ENCODE data around the gene CLIC3. TPM values are rescaled to one million over a fixed set of nuclear protein-coding genes. Genes with fewer than 3 reads are reported as not detected.

Gene CLIC3
- total RNA-seq, 2 experiments from 2014 or later, result 2.1 to 2.8 TPM

DNA sequence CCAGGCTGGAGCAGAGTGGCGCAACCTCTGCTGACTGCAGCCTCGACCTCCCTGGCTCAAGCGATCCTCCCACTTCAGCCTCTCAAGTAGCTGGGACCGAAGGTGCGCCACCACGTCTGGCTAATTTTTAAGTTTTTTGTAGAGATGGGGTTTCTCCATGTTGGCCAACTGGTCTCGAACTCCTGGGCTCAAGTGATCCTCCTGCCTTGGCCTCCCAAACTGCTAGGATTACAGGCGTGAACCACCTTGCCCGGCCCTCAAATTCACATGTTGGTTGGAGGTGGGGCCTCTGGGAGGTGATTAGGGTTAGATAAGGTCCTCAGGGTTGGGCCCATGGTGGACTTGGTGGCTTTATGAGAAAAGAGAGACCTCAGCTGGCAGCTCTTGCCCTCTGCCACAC, 34.2 kb downstream of the CLIC3 start:
- TF ChIP-seq, protein P1, sequence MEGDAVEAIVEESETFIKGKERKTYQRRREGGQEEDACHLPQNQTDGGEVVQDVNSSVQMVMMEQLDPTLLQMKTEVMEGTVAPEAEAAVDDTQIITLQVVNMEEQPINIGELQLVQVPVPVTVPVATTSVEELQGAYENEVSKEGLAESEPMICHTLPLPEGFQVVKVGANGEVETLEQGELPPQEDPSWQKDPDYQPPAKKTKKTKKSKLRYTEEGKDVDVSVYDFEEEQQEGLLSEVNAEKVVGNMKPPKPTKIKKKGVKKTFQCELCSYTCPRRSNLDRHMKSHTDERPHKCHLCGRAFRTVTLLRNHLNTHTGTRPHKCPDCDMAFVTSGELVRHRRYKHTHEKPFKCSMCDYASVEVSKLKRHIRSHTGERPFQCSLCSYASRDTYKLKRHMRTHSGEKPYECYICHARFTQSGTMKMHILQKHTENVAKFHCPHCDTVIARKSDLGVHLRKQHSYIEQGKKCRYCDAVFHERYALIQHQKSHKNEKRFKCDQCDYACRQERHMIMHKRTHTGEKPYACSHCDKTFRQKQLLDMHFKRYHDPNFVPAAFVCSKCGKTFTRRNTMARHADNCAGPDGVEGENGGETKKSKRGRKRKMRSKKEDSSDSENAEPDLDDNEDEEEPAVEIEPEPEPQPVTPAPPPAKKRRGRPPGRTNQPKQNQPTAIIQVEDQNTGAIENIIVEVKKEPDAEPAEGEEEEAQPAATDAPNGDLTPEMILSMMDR (IDR thresholded peaks at IDR 0.05), result no peak
- H3K9me3 ChIP-seq (ENCODE audit: control insufficient read depth in 1 of 2, insufficient read depth in 1 of 2, low read length in 2 of 2), result peaks cover 0 to 3% of the 10 kb centered on the region in 2 experiments
- peaks cover 89% of the 10 kb centered on the region for H3K4me1 ChIP-seq (ENCODE audit: insufficient read depth, low read length)
- ChIA-PET CTCF (interaction anchor here (0.8 kb wide), 1 partner anchor 120 kb away, joined by 3 read pairs; the partner anchor contains the start of gene AJM1), POLR2A (no interaction called here)
- no peak overlapping the region for H3K27ac Mint-ChIP-seq
- H3K9me3 Mint-ChIP-seq, result no peaks in the 10 kb centered on the region
- no peak for DNase-seq
- no peak for ATAC-seq (ENCODE audit: poor library complexity)
- H3K4me1 Mint-ChIP-seq (ENCODE audit: low read depth), result peaks cover 29% of the 10 kb centered on the region
- H3K27ac ChIP-seq (ENCODE audit: low read depth in 1 of 2, low read length in 2 of 2), result no peak overlapping the region
- intact Hi-C loops (cut with DNase I, micrococcal nuclease), result no loop called here
- no peak overlapping the region for H3K4me3 Mint-ChIP-seq
- no peaks in the 10 kb centered on the region for H3K36me3 ChIP-seq (ENCODE audit: insufficient read depth, low read length)
- no peaks in the 10 kb centered on the region for H3K36me3 Mint-ChIP-seq (ENCODE audit: low read depth)
- H3K27me3 Mint-ChIP-seq, result no peaks in the 10 kb centered on the region
- H3K4me3 ChIP-seq (ENCODE audit: low read length), result no peak overlapping the region
- no peaks in the 10 kb centered on the region for H3K27me3 ChIP-seq (ENCODE audit: control insufficient read depth in 1 of 2, insufficient read depth in 2 of 2, low read length in 2 of 2)

DNA sequence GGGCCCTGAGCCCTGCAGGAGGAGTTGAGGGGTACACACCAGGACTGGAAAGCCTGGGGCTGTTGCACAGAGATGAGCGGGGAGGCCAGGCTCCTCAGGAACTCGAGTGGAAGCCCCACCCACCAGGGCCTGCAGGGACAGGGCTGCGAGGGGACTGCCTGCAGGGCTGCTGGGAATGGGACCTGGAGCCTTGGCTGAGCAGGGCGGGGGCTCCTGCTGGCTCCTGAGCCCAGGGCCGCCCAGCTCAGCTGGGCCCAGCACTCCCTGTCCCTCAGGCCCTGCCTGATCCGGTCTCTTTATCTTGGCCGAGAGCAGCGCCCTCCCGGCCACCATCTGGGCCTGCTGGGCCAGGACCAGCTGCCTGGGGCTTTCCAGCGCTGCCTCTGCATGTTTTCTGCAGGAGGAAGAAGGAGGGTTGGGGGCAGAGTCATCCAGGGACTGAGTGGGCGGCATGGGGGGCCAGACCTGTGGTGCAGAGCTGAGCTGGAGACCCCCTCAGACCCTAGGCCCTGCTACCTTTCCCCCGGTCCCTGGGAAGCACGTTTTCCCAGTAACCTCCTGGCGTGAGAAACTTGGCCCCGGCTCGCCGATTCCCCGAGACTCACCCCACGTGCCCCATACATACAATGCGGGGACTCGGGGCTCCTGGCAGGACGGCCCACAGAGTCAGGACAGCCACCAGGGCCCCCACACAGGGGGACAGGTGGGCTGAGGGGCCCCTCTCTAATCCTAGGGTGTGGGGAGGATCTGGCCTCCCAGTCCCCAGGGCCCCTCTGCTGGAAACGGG, 34.9 kb downstream of the CLIC3 start:
- ATAC-seq (ENCODE audit: poor library complexity) (no peak), DNase-seq (no peak)
- no peaks in the 10 kb centered on the region for H3K9me3 Mint-ChIP-seq
- no peak overlapping the region for H3K27ac ChIP-seq (ENCODE audit: low read depth in 1 of 2, low read length in 2 of 2)
- peaks cover 89% of the 10 kb centered on the region for H3K4me1 ChIP-seq (ENCODE audit: insufficient read depth, low read length)
- peaks cover 28% of the 10 kb centered on the region for H3K4me1 Mint-ChIP-seq (ENCODE audit: low read depth)
- no peak overlapping the region for H3K4me3 Mint-ChIP-seq
- H3K36me3 Mint-ChIP-seq (ENCODE audit: low read depth), result no peaks in the 10 kb centered on the region
- no peaks in the 10 kb centered on the region for H3K27me3 ChIP-seq (ENCODE audit: control insufficient read depth in 1 of 2, insufficient read depth in 2 of 2, low read length in 2 of 2)
- CTCF ChIA-PET, result interaction anchor here (0.8 kb wide), 1 partner anchor 119 kb away, joined by 3 read pairs; the partner anchor contains the start of gene AJM1
- H3K27me3 Mint-ChIP-seq, result no peaks in the 10 kb centered on the region
- intact Hi-C loops (cut with DNase I, micrococcal nuclease), result no loop called here
- POLR2A ChIA-PET, result interaction anchor here (2.2 kb wide), 1 partner anchor 14 kb away, joined by 12 read pairs; no protein-coding TSS in a partner anchor
- no peak overlapping the region for H3K4me3 ChIP-seq (ENCODE audit: low read length)
- no peak overlapping the region for H3K27ac Mint-ChIP-seq
- H3K36me3 ChIP-seq (ENCODE audit: insufficient read depth, low read length), result no peaks in the 10 kb centered on the region
- TF ChIP-seq, protein P1 (IDR thresholded peaks at IDR 0.05), result no peak
- peaks cover 0 to 3% of the 10 kb centered on the region in 2 experiments for H3K9me3 ChIP-seq (ENCODE audit: control insufficient read depth in 1 of 2, insufficient read depth in 1 of 2, low read length in 2 of 2)

DNA sequence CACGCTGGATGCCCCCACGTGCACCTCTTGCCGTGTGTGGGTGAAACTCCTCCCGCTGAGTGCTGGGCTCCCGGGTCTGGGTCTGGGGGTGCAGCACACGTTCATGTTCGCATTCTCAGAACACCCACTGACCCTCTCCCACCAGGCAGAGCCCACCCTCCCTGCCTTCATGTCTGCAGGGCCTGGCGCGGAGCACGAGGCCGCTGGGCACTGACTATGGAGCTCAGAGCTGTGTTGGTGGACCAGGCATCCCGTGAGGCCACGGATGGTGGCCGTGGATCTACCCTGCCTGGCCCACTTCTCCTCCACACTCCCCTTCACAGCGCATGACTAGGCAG, 35.5 kb downstream of the CLIC3 start:
- Histone ChIP-seq H3K27ac (ENCODE audit: low read depth in 1 of 2, low read length in 2 of 2) (no peak overlapping the region), H3K9me3 (ENCODE audit: control insufficient read depth in 1 of 2, insufficient read depth in 1 of 2, low read length in 2 of 2) (peaks cover 0 to 3% of the 10 kb centered on the region in 2 experiments), H3K36me3 (ENCODE audit: insufficient read depth, low read length) (no peaks in the 10 kb centered on the region), H3K4me1 (ENCODE audit: insufficient read depth, low read length) (peaks cover 85% of the 10 kb centered on the region), H3K4me3 (ENCODE audit: low read length) (no peak overlapping the region), H3K27me3 (ENCODE audit: control insufficient read depth in 1 of 2, insufficient read depth in 2 of 2, low read length in 2 of 2) (no peaks in the 10 kb centered on the region)
- DNase-seq (no peak), ATAC-seq (ENCODE audit: poor library complexity) (no peak)
- H3K4me1 Mint-ChIP-seq (ENCODE audit: low read depth), result peaks cover 23% of the 10 kb centered on the region
- ChIA-PET CTCF (no interaction called here), POLR2A (interaction anchor here (0.7 to 2.2 kb wide), 3 partner anchors 15 to 41 kb away, joined by 3 to 12 read pairs (median 3); no protein-coding TSS in a partner anchor)
- H3K9me3 Mint-ChIP-seq, result peaks cover 2% of the 10 kb centered on the region
- TF ChIP-seq, protein P1 (IDR thresholded peaks at IDR 0.05), result no peak
- no peak overlapping the region for H3K27ac Mint-ChIP-seq
- no peaks in the 10 kb centered on the region for H3K27me3 Mint-ChIP-seq
- no peak overlapping the region for H3K4me3 Mint-ChIP-seq
- intact Hi-C loops (cut with DNase I, micrococcal nuclease), result no loop called here
- no peaks in the 10 kb centered on the region for H3K36me3 Mint-ChIP-seq (ENCODE audit: low read depth)

All from CD4-positive, alpha-beta T cell (primary cell).